CD4-positive, alpha-beta memory T cell (primary cell): ENCODE measurements around the gene CAPS. TPM values are rescaled to one million over a fixed set of nuclear protein-coding genes. Genes with fewer than 3 reads are reported as not detected.

Source experiments
- CTCF ChIA-PET: fragments of 350-600 bp; sonication (Branson Sonifier 250); formaldehyde crosslinking; loops from one replicate; lab custom pipeline; 2021; ENCODE audit warnings: inconsistent platforms; ENCODE audit not compliant: partially characterized antibody; lab: Charles Lee
- POLR2A ChIA-PET: fragments of 350-600 bp; sonication (Branson Sonifier 250); formaldehyde crosslinking; loops from one replicate; lab custom pipeline; 2021; ENCODE audit not compliant: partially characterized antibody; lab: Charles Lee
- DNase-seq, 5 donors: peaks; one replicate each; pipeline versions ENCODE4 v3.0.0 to v3.0.0-alpha.2; 2020 to 2022; ENCODE audit warnings: mixed read lengths in 1 of 5
- H3K27ac ChIP-seq: one replicate; pipeline ENCODE4 v1.7.0; 2013; ENCODE audit warnings: low read depth, low read length
- H3K27me3 ChIP-seq: 2 replicates; pipeline ENCODE4 v1.7.0; 2013; ENCODE audit warnings: mild to moderate bottlenecking, low read length, moderate library complexity; ENCODE audit not compliant: insufficient read depth
- H3K36me3 ChIP-seq: 2 replicates; pipeline ENCODE4 v1.7.0; 2013; ENCODE audit warnings: mild to moderate bottlenecking, low read length, moderate library complexity; ENCODE audit not compliant: insufficient read depth
- H3K4me1 ChIP-seq: 2 replicates; pipeline ENCODE4 v1.7.0; 2013; ENCODE audit warnings: mild to moderate bottlenecking, low read length, moderate library complexity; ENCODE audit not compliant: insufficient read depth
- H3K4me3 ChIP-seq, 2 donors: one replicate each; pipeline ENCODE4 v1.7.0; 2013; ENCODE audit warnings: low read length in 2 of 2, mild to moderate bottlenecking in 1 of 2
- H3K9me3 ChIP-seq, 2 donors: one replicate each; pipeline ENCODE4 v1.7.0; 2013; ENCODE audit warnings: low read length in 2 of 2, control low read depth in 1 of 2; ENCODE audit not compliant: control insufficient read depth in 1 of 2
- H3K27ac Mint-ChIP-seq, 7 donors: one replicate each; pipeline ENCODE4 v1.8.0; 2020 to 2021; ENCODE audit warnings: mixed read lengths in 7 of 7, mild to moderate bottlenecking in 6 of 7, inconsistent platforms in 3 of 7, moderate library complexity in 3 of 7
- H3K27me3 Mint-ChIP-seq, 2 donors: one replicate each; pipeline ENCODE4 v1.8.0; 2020 to 2021; ENCODE audit warnings: mixed read lengths in 2 of 2
- H3K36me3 Mint-ChIP-seq, 2 donors: one replicate each; pipeline ENCODE4 v1.8.0; 2020 to 2021; ENCODE audit warnings: mixed read lengths in 2 of 2, inconsistent platforms in 1 of 2, mild to moderate bottlenecking in 1 of 2
- H3K4me1 Mint-ChIP-seq, 4 donors: one replicate each; pipeline ENCODE4 v1.8.0; 2020 to 2021; ENCODE audit warnings: mixed read lengths in 4 of 4, mild to moderate bottlenecking in 1 of 4
- H3K4me3 Mint-ChIP-seq, 8 donors: one replicate each; pipeline ENCODE4 v1.8.0; 2020 to 2021; ENCODE audit warnings: mixed read lengths in 8 of 8, mild to moderate bottlenecking in 7 of 8, moderate library complexity in 6 of 8, inconsistent platforms in 3 of 8
- H3K9me3 Mint-ChIP-seq, 8 donors: one replicate each; pipeline ENCODE4 v1.8.0; 2020 to 2021; ENCODE audit warnings: mixed read lengths in 8 of 8, mild to moderate bottlenecking in 5 of 8, inconsistent platforms in 3 of 8, moderate library complexity in 1 of 8
- intact Hi-C: fragments of 100-400 bp; cut with micrococcal nuclease; formaldehyde crosslinking; loops from one replicate; pipeline ENCODE4 v1.15.1; 2023
- polyA plus RNA-seq, 2 donors: library from polyadenylated mRNA; unstranded; fragments of 300-500 nt; fragmentation: Illumina TruSeq; gene quantifications; one replicate each; pipeline ENCODE4 v1.2.3, GENCODE V29; 2021
- total RNA-seq, 2 experiments: library from RNA; stranded (reverse); gene quantifications; one replicate each; pipeline ENCODE4 v1.2.3, GENCODE V29; 2021

CAPS gene
- total and polyA plus RNA-seq, 4 experiments from 2014 or later = 1.7 to 68.0 (median 34.6) TPM

GRCh38 chr19:5903624-5904351 lies 10.3 kb upstream of the CAPS start, which contains the start of gene NDUFA11:
TSS of gene NDUFA11 (minus strand) at chr19:5903790. CDS start at chr19:5903708, 82 bp downstream.
- peaks cover 7 to 31% of the 10 kb centered on the region in 2 donors for H3K36me3 Mint-ChIP-seq
- no peaks in the 10 kb centered on the region for H3K27me3 Mint-ChIP-seq
- intact Hi-C loops = loop anchor here (1.0 to 10.0 kb wide), 11 partner anchors 59 to 1631 kb away; partner anchors contain the start of genes ALKBH7, CATSPERD, LONP1 and MICOS13
- peaks cover 37% of the 10 kb centered on the region for H3K4me1 ChIP-seq
- peak within 1 kb of the TSS; percentile 97 for H3K4me3 ChIP-seq
- peak within 1 kb of the TSS; percentile 91 to 97 (median 95) for H3K4me3 Mint-ChIP-seq
- no peaks in the 10 kb centered on the region for H3K9me3 ChIP-seq
- H3K27ac ChIP-seq = peak within 1 kb of the TSS; percentile 95
- no peaks in the 10 kb centered on the region for H3K27me3 ChIP-seq
- H3K36me3 ChIP-seq = no peaks in the 10 kb centered on the region
- peaks cover 14 to 57% (median 35%) of the 10 kb centered on the region in 4 donors for H3K4me1 Mint-ChIP-seq
- ChIA-PET CTCF (interaction anchor here (0.8 to 3.3 kb wide), 11 partner anchors 44 to 217 kb away, joined by 3 to 16 read pairs (median 5); no protein-coding TSS in a partner anchor), POLR2A (interaction anchor here (0.6 to 3.9 kb wide), 29 partner anchors 11 to 935 kb away, joined by 3 to 72 read pairs (median 5); partner anchors contain the start of genes CAPS, CATSPERD, DUS3L and KDM4B)
- DNase-seq = peak; percentile 97 to 99 (median 98)
- peaks cover 0 to 2% (median 0%) of the 10 kb centered on the region in 8 donors for H3K9me3 Mint-ChIP-seq
- H3K27ac Mint-ChIP-seq = peak within 1 kb of the TSS; percentile 95 to 100 (median 100)

GRCh38 chr19:5904352-5905113 lies 9.5 kb upstream of the CAPS start, which contains the start of gene VMAC:
TSS of gene VMAC (plus strand) at chr19:5904872. CDS start at chr19:5904891, 19 bp downstream.
- Mint-ChIP-seq H3K4me3 (peak within 1 kb of the TSS; percentile 91 to 97 (median 95)), H3K9me3 (peaks cover 0 to 2% (median 0%) of the 10 kb centered on the region in 8 donors), H3K4me1 (peaks cover 14 to 57% (median 35%) of the 10 kb centered on the region in 4 donors), H3K27ac (peak within 1 kb of the TSS; percentile 95 to 100 (median 100)), H3K27me3 (no peaks in the 10 kb centered on the region), H3K36me3 (peaks cover 7 to 33% of the 10 kb centered on the region in 2 donors)
- POLR2A ChIA-PET = interaction anchor here (0.6 to 3.9 kb wide), 30 partner anchors 10 to 936 kb away, joined by 3 to 72 read pairs (median 5); partner anchors contain the start of genes CAPS, CATSPERD, DUS3L and KDM4B
- CTCF ChIA-PET = interaction anchor here (1.0 to 3.3 kb wide), 8 partner anchors 43 to 218 kb away, joined by 3 to 16 read pairs (median 6); no protein-coding TSS in a partner anchor
- Histone ChIP-seq H3K27ac (peak within 1 kb of the TSS; percentile 95), H3K36me3 (no peaks in the 10 kb centered on the region), H3K9me3 (no peaks in the 10 kb centered on the region), H3K4me1 (peaks cover 37% of the 10 kb centered on the region), H3K4me3 (peak within 1 kb of the TSS; percentile 97), H3K27me3 (no peaks in the 10 kb centered on the region)
- intact Hi-C loops = loop anchor here (1.0 to 10.0 kb wide), 11 partner anchors 58 to 1630 kb away; partner anchors contain the start of genes ALKBH7, CATSPERD, LONP1 and MICOS13
- DNase-seq = peak; percentile 100

- intact Hi-C loops = loop anchor here (2.0 to 10.0 kb wide), 3 partner anchors 206 to 1630 kb away; partner anchors contain the start of genes ALKBH7, PNPLA6 and RFX2
- peak overlapping the region; percentile 70 to 95 (median 83) for H3K27ac Mint-ChIP-seq
- CTCF ChIA-PET = interaction anchor here (3.3 kb wide), 1 partner anchor 63 kb away, joined by 14 read pairs; no protein-coding TSS in a partner anchor
- H3K27me3 Mint-ChIP-seq = no peaks in the 10 kb centered on the region
- no peak for DNase-seq
- Histone ChIP-seq H3K27ac (peak overlapping the region; percentile 69), H3K36me3 (peaks cover 5% of the 10 kb centered on the region), H3K27me3 (no peaks in the 10 kb centered on the region), H3K4me3 (peak overlapping the region; percentile 65 to 97), H3K9me3 (no peaks in the 10 kb centered on the region), H3K4me1 (peaks cover 33% of the 10 kb centered on the region)
- peak overlapping the region; percentile 81 to 97 (median 94) for H3K4me3 Mint-ChIP-seq
- POLR2A ChIA-PET = interaction anchor here (0.6 to 3.9 kb wide), 13 partner anchors 9 to 114 kb away, joined by 3 to 72 read pairs (median 9); partner anchors contain the start of genes CAPS, DUS3L and RANBP3
- peaks cover 0 to 4% (median 0%) of the 10 kb centered on the region in 8 donors for H3K9me3 Mint-ChIP-seq
- H3K36me3 Mint-ChIP-seq = peaks cover 8 to 36% of the 10 kb centered on the region in 2 donors
- peaks cover 14 to 53% (median 33%) of the 10 kb centered on the region in 4 donors for H3K4me1 Mint-ChIP-seq
Observed at GRCh38 chr19:5905114-5905778, 8.8 kb upstream of the CAPS start.

- peaks cover 27% of the 10 kb centered on the region for H3K4me1 ChIP-seq
- Mint-ChIP-seq H3K4me3 (peak overlapping the region in 4 of 8 donors; percentile 26 to 57 (median 46)), H3K9me3 (peaks cover 0 to 4% (median 0%) of the 10 kb centered on the region in 8 donors), H3K36me3 (peaks cover 7 to 30% of the 10 kb centered on the region in 2 donors), H3K4me1 (peaks cover 10 to 41% (median 25%) of the 10 kb centered on the region in 4 donors), H3K27ac (peak overlapping the region in 4 of 7 donors; percentile 27 to 69 (median 34)), H3K27me3 (no peaks in the 10 kb centered on the region)
- intact Hi-C loops = loop anchor here (10.0 kb wide), 1 partner anchor 1628 kb away; the partner anchor contains the start of gene PNPLA6
- no peak overlapping the region for H3K27ac ChIP-seq
- CTCF ChIA-PET = interaction anchor here (1.4 kb wide), 1 partner anchor 54 kb away, joined by 3 read pairs; no protein-coding TSS in a partner anchor
- no peaks in the 10 kb centered on the region for H3K27me3 ChIP-seq
- H3K4me3 ChIP-seq = no peak overlapping the region
- no peak for DNase-seq
- peaks cover 6% of the 10 kb centered on the region for H3K36me3 ChIP-seq
- POLR2A ChIA-PET = no interaction called here
- H3K9me3 ChIP-seq = no peaks in the 10 kb centered on the region
Observed at GRCh38 chr19:5907241-5907640, 6.8 kb upstream of the CAPS start.

- Histone ChIP-seq H3K27ac (no peak overlapping the region), H3K27me3 (no peaks in the 10 kb centered on the region), H3K4me1 (peaks cover 17% of the 10 kb centered on the region), H3K9me3 (no peaks in the 10 kb centered on the region), H3K4me3 (no peak overlapping the region), H3K36me3 (peaks cover 6% of the 10 kb centered on the region)
- intact Hi-C loops = loop anchor here (10.0 kb wide), 1 partner anchor 1626 kb away; the partner anchor contains the start of gene PNPLA6
- ChIA-PET POLR2A (interaction anchor here (0.9 kb wide), 1 partner anchor 29 kb away, joined by 3 read pairs; no protein-coding TSS in a partner anchor), CTCF (no interaction called here)
- no peak for DNase-seq
- H3K27ac Mint-ChIP-seq = no peak overlapping the region
- no peak overlapping the region for H3K4me3 Mint-ChIP-seq
- peaks cover 7 to 29% (median 17%) of the 10 kb centered on the region in 4 donors for H3K4me1 Mint-ChIP-seq
- H3K9me3 Mint-ChIP-seq = peaks cover 0 to 1% (median 0%) of the 10 kb centered on the region in 8 donors
- peaks cover 7 to 22% of the 10 kb centered on the region in 2 donors for H3K36me3 Mint-ChIP-seq
- no peaks in the 10 kb centered on the region for H3K27me3 Mint-ChIP-seq
Observed at GRCh38 chr19:5908773-5909442, 5.1 kb upstream of the CAPS start.

- Histone ChIP-seq H3K4me3 (no peak overlapping the region), H3K36me3 (peaks cover 6% of the 10 kb centered on the region), H3K9me3 (no peaks in the 10 kb centered on the region), H3K4me1 (peaks cover 11% of the 10 kb centered on the region), H3K27me3 (no peaks in the 10 kb centered on the region), H3K27ac (no peak overlapping the region)
- Mint-ChIP-seq H3K9me3 (peaks cover 0 to 4% (median 0%) of the 10 kb centered on the region in 8 donors), H3K27ac (no peak overlapping the region), H3K36me3 (peaks cover 7 to 17% of the 10 kb centered on the region in 2 donors), H3K4me3 (no peak overlapping the region), H3K27me3 (no peaks in the 10 kb centered on the region), H3K4me1 (peaks cover 7 to 19% (median 13%) of the 10 kb centered on the region in 4 donors)
- POLR2A ChIA-PET = no interaction called here
- intact Hi-C loops = no loop called here
- DNase-seq = no peak
- CTCF ChIA-PET = no interaction called here
Observed at GRCh38 chr19:5910638-5910907, 3.5 kb upstream of the CAPS start.
